Endothelial cell of umbilical vein (primary cell): ENCODE measurements around the gene PRRG2. TPM values are rescaled to one million over a fixed set of nuclear protein-coding genes. Genes with fewer than 3 reads are reported as not detected.
A peak's percentile ranks its signal among the peaks of the same experiment; 100 is the strongest.

Experiments used
- BruUV-seq: library from RNA; stranded (reverse); fragments of 400-500 nt; replicated peaks from 2 replicates; lab custom pipeline; 2021; lab: Mats Ljungman, UMichigan
- CTCF ChIA-PET: fragments of 300-600, 350-600 bp; sonication (Branson Sonifier 250); formaldehyde crosslinking; loops from one replicate; lab custom pipeline; 2021; ENCODE audit warnings: antibody characterized with exemption, inconsistent platforms; lab: Charles Lee
- POLR2A ChIA-PET: fragments of 300-600, 350-600 bp; sonication (Branson Sonifier 250); formaldehyde crosslinking; loops from one replicate; lab custom pipeline; 2021; ENCODE audit warnings: antibody characterized with exemption, inconsistent platforms; lab: Charles Lee
- DNase-seq: peaks from one replicate; pipeline ENCODE4 v3.0.0-alpha.2; 2011; ENCODE audit warnings: low read depth, low spot score
- FAIRE-seq: peaks from 2 replicates; lab custom pipeline; 2011; peaks lifted over from hg19 to GRCh38; lab: Jason Lieb, UNC
- H2AFZ ChIP-seq: 2 replicates; pipeline ENCODE4 v1.6.0; 2012; ENCODE audit warnings: low read depth, low read length, control low read depth, inconsistent platforms
- H3K27ac ChIP-seq: 2 replicates; pipeline ENCODE4 v1.5.1; 2011; ENCODE audit warnings: low read depth, mild to moderate bottlenecking, control low read depth, low read length, moderate library complexity; ENCODE audit not compliant: insufficient read depth
- H3K27me3 ChIP-seq, 2 experiments: 2 replicates each; pipeline versions ENCODE4 v1.6.0 to v1.6.1; 2011; ENCODE audit warnings: low read length in 2 of 2, mixed read lengths in 1 of 2; ENCODE audit not compliant: control insufficient read depth in 2 of 2, insufficient read depth in 2 of 2
- H3K36me3 ChIP-seq, 2 experiments: 2 replicates in 1 of 2; 3 replicates in 1 of 2; pipeline ENCODE4 v1.5.1; 2011; ENCODE audit warnings: low read length in 2 of 2, mild to moderate bottlenecking in 1 of 2, moderate library complexity in 1 of 2; ENCODE audit not compliant: control insufficient read depth in 2 of 2, insufficient read depth in 2 of 2; ENCODE audit errors: extremely low read depth in 1 of 2
- H3K4me1 ChIP-seq: 3 replicates; pipeline ENCODE4 v1.5.1; 2011; ENCODE audit warnings: mild to moderate bottlenecking, low read length; ENCODE audit not compliant: control insufficient read depth, insufficient read depth; ENCODE audit errors: extremely low read depth
- H3K4me2 ChIP-seq: 2 replicates; pipeline ENCODE4 v1.6.1; 2011; ENCODE audit warnings: low read length, control low read depth, mixed read lengths; ENCODE audit not compliant: insufficient read depth
- H3K4me3 ChIP-seq, 3 experiments: fragments of 200-600 bp in 1 of 3; sonication (generic), shearing (Covaris generic) in 1 of 3; replicated peaks in 1 of 3; 2 replicates each; pipeline ENCODE4 v1.5.1; 2011 to 2016; ENCODE audit warnings: control low read depth in 3 of 3, low read length in 3 of 3, mild to moderate bottlenecking in 2 of 3, inconsistent platforms in 1 of 3, low read depth in 1 of 3, moderate library complexity in 1 of 3; ENCODE audit not compliant: insufficient read depth in 1 of 3
- H3K79me2 ChIP-seq: 2 replicates; pipeline ENCODE4 v1.6.0; 2012; ENCODE audit warnings: low read length, inconsistent platforms; ENCODE audit not compliant: control insufficient read depth, insufficient read depth
- H3K9ac ChIP-seq: replicated peaks from 2 replicates; pipeline ENCODE3; 2011; ENCODE audit warnings: low read length, control low read depth; ENCODE audit not compliant: insufficient read depth; ENCODE audit errors: extremely low read depth
- H3K9me1 ChIP-seq: replicated peaks from 3 replicates; pipeline ENCODE4 v1.6.0; 2011; ENCODE audit warnings: mild to moderate bottlenecking, low read length; ENCODE audit not compliant: control insufficient read depth, insufficient read depth; ENCODE audit errors: extremely low read depth
- H3K9me3 ChIP-seq: replicated peaks from 2 replicates; pipeline ENCODE4 v1.5.1; 2012; ENCODE audit warnings: low read length, inconsistent platforms; ENCODE audit not compliant: control insufficient read depth, insufficient read depth
- H4K20me1 ChIP-seq: replicated peaks from 2 replicates; pipeline ENCODE3; 2011; ENCODE audit warnings: mild to moderate bottlenecking, low read length; ENCODE audit not compliant: control insufficient read depth, insufficient read depth; ENCODE audit errors: extremely low read depth
- EZH2 ChIP-seq: IDR thresholded peaks from 2 replicates; pipeline ENCODE4 v1.6.1; 2012; ENCODE audit warnings: borderline replicate concordance, low read depth, mild to moderate bottlenecking, moderate library complexity, low read length, inconsistent platforms; ENCODE audit not compliant: severe bottlenecking
- FOS ChIP-seq: IDR thresholded peaks from 2 replicates; pipeline ENCODE4 v1.6.1; 2011; ENCODE audit warnings: mild to moderate bottlenecking, low read length, moderate library complexity, borderline replicate concordance; ENCODE audit not compliant: insufficient read depth
- GATA2 ChIP-seq: IDR thresholded peaks from 2 replicates; pipeline ENCODE4 v1.7.0; 2011; ENCODE audit warnings: low read depth, mild to moderate bottlenecking, moderate library complexity, mixed read lengths, low read length; ENCODE audit not compliant: insufficient read length, insufficient read depth
- JUN ChIP-seq: IDR thresholded peaks from 2 replicates; pipeline ENCODE4 v1.6.1; 2011; ENCODE audit warnings: borderline replicate concordance, low read depth; ENCODE audit not compliant: insufficient read length, insufficient read depth
- MYC ChIP-seq: IDR thresholded peaks from one replicate; pipeline ENCODE4 v1.6.1; 2011; ENCODE audit warnings: mild to moderate bottlenecking, low read depth, low read length
- POLR2A ChIP-seq: IDR thresholded peaks from 2 replicates; pipeline ENCODE4 v1.6.1; 2012; ENCODE audit warnings: low read depth, mild to moderate bottlenecking, control low read depth, low read length
- POLR2AphosphoS5 ChIP-seq: IDR thresholded peaks from 2 replicates; pipeline ENCODE4 v1.6.1; 2012; ENCODE audit warnings: low read depth, mild to moderate bottlenecking, control low read depth, low read length, moderate library complexity; ENCODE audit not compliant: insufficient read depth
- dilution Hi-C: fragments of 300-500 bp; cut with MboI; formaldehyde crosslinking; loops from one replicate; pipeline ENCODE4 v1.15.0; 2019; ENCODE audit warnings: low sequenced_read_pairs; ENCODE audit not compliant: extremely low pct_ligation_motif_present
- intact Hi-C: fragments of 100-400 bp; cut with micrococcal nuclease; formaldehyde crosslinking; loops from one replicate; pipeline ENCODE4 v1.10.0; 2022
- polyA plus RNA-seq, 4 experiments: library from polyadenylated mRNA; depleted of rRNA in 3 of 4; stranded (reverse) in 3 of 4; unstranded in 1 of 4; fragments of >200 nt; gene quantifications; 2 replicates each; pipeline versions ENCODE4 v1.2.1 to v1.2.3, GENCODE V29; 2011 to 2012; ENCODE audit warnings: missing spikeins in 1 of 4
- total RNA-seq: library from RNA; stranded (reverse); gene quantifications from 2 replicates; pipeline ENCODE4 v1.2.3, GENCODE V29; 2021
- TF ChIP-seq, protein P1 (sequence below), 2 donors: IDR thresholded peaks; 1 replicate in 1 of 2; 2 replicates in 1 of 2; pipeline ENCODE4 v1.5.1; 2011; ENCODE audit warnings: low read length in 2 of 2, mild to moderate bottlenecking in 2 of 2, moderate library complexity in 2 of 2, control low read depth in 1 of 2, inconsistent platforms in 1 of 2, low read depth in 1 of 2; ENCODE audit not compliant: insufficient read depth in 1 of 2; ENCODE audit errors: extremely low read depth in 1 of 2
- TF ChIP-seq, protein P2 (sequence below): IDR thresholded peaks from 2 replicates; pipeline ENCODE4 v1.6.1; 2011; ENCODE audit not compliant: insufficient read depth, insufficient read length

Gene PRRG2
- total and polyA plus RNA-seq, 2 donors (not counting 3 experiments of a cell fraction or from before 2014, with no cell fraction given) = 2.6 to 2.9 TPM

DNA sequence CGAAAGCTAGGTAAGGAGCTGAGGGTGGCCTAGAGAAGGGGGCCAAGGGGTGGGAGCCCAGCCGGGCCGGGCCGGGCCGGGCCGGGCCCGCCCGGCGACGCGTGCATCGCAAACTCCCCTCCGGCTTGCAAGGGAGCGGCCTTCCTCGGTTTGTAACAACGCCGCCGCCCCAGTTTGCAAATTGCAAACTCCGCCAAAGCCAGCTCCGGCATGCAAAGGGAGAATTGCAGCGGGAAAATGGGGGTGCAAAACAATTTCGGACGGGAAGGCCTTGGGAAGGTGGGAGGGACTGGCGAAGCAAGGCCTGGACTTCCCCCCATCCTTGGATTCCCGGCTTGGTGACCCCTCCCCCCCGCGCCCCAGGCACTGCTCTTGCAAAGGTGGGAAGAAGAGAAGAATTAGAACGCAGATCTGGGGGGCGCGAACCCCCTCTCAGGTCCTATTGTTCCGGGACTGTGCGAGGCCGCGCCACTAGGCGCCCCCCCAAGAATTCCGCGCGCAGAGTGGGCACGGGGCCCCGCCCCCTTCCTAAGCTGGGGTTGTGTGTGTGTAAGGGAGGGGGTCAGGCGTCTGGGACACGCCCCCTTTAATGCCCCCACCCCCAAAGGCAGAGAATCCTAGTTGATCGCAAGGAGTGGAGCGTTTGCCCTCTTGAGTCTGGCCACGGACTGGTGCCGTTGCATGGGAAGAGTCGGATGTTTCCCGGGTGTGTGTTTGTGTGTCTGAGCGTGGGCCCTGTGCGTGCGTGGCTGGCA, 10.8 kb downstream of the PRRG2 start:
- FAIRE-seq = no peak
- peaks cover 35% of the 10 kb centered on the region for H3K79me2 ChIP-seq
- intact Hi-C loops = loop anchor here (5.0 kb wide), 1 partner anchor 275 kb away; the partner anchor contains the start of gene PNKP
- no TSS peak for BruUV-seq
- H3K9me3 ChIP-seq = no peaks in the 10 kb centered on the region
- TF ChIP-seq FOS (no peak), POLR2AphosphoS5 (peak; percentile 44)
- peak overlapping the region; percentile 84 to 95 (median 88) for H3K4me3 ChIP-seq
- POLR2A ChIA-PET = interaction anchor here (0.7 to 1.7 kb wide), 3 partner anchors 12 to 261 kb away, joined by 3 to 7 read pairs (median 4); partner anchors contain the start of genes NOSIP and RRAS
- H3K27me3 ChIP-seq = no peaks in the 10 kb centered on the region
- CTCF ChIA-PET = no interaction called here
- H3K4me1 ChIP-seq = peaks cover 16% of the 10 kb centered on the region
- no peaks in the 10 kb centered on the region for H4K20me1 ChIP-seq
- dilution Hi-C loops = no loop called here
- H3K27ac ChIP-seq = peak overlapping the region; percentile 37
- H2AFZ ChIP-seq = no peak overlapping the region
- H3K4me2 ChIP-seq = peak overlapping the region; percentile 72
- H3K36me3 ChIP-seq = peaks cover 3 to 14% of the 10 kb centered on the region in 2 experiments
- DNase-seq = peak; percentile 59
- H3K9me1 ChIP-seq = no peaks in the 10 kb centered on the region
- peak overlapping the region; percentile 68 for H3K9ac ChIP-seq

DNA sequence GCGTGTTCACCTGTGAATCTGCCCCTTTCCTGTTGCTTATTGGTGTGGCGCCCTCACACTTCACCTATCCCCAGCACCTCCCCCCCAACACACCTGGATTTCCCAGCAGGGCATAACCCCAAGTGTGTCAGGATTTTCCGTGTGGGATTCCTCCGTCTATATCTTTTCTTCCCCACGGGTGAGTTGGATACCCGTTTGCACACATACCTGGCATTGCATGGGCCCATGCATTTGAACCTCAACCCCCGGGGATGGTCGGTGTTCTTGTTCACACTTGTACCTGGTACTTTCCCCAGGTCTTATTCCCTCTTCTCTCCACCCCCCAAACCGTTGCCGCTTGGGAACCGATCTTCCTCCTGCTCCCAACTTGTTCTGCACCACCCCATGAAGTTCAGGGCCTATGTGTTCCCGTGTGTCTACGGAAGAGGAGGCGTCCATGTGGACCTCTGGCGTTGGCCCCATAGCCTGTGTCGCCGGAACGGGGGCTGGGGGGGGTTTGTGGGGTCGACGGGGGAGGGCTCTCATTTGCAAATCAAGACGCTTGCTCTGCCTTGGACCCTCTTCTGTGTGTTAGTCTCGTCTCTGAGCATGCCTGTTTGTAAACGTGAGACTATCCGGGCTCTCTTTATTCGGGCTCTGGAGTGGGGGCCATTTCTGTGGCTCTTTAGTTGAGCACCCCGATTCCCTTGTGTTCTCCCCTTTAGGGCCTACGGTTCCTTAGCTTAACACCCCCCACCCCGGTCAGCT, 11.5 kb downstream of the PRRG2 start:
- dilution Hi-C loops (no loop called here), intact Hi-C loops (loop anchor here (1.0 to 5.0 kb wide), 2 partner anchors 22 to 275 kb away; partner anchors contain the start of gene PNKP)
- ChIA-PET CTCF (interaction anchor here (1.0 kb wide), 1 partner anchor 13 kb away, joined by 3 read pairs; the partner anchor contains the start of gene NOSIP), POLR2A (interaction anchor here (0.6 to 1.7 kb wide), 4 partner anchors 13 to 260 kb away, joined by 3 to 7 read pairs (median 4); partner anchors contain the start of genes NOSIP and RRAS)
- Histone ChIP-seq H4K20me1 (no peaks in the 10 kb centered on the region), H3K36me3 (peaks cover 6 to 16% of the 10 kb centered on the region in 2 experiments), H3K9me3 (no peaks in the 10 kb centered on the region), H2AFZ (no peak overlapping the region), H3K27ac (no peak overlapping the region), H3K4me3 (peak overlapping the region; percentile 84 to 95 (median 88)), H3K4me2 (peak overlapping the region; percentile 72), H3K79me2 (peaks cover 41% of the 10 kb centered on the region), H3K27me3 (no peaks in the 10 kb centered on the region), H3K9ac (peak overlapping the region; percentile 68), H3K9me1 (no peaks in the 10 kb centered on the region), H3K4me1 (peaks cover 16% of the 10 kb centered on the region)
- no peak for DNase-seq
- BruUV-seq = no TSS peak
- peak; percentile 47 for FAIRE-seq
- TF ChIP-seq, protein P1, sequence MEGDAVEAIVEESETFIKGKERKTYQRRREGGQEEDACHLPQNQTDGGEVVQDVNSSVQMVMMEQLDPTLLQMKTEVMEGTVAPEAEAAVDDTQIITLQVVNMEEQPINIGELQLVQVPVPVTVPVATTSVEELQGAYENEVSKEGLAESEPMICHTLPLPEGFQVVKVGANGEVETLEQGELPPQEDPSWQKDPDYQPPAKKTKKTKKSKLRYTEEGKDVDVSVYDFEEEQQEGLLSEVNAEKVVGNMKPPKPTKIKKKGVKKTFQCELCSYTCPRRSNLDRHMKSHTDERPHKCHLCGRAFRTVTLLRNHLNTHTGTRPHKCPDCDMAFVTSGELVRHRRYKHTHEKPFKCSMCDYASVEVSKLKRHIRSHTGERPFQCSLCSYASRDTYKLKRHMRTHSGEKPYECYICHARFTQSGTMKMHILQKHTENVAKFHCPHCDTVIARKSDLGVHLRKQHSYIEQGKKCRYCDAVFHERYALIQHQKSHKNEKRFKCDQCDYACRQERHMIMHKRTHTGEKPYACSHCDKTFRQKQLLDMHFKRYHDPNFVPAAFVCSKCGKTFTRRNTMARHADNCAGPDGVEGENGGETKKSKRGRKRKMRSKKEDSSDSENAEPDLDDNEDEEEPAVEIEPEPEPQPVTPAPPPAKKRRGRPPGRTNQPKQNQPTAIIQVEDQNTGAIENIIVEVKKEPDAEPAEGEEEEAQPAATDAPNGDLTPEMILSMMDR (IDR thresholded peaks at IDR 0.05; ENCODE audit: extremely low read depth in 1 of 2, insufficient read depth in 1 of 2, low read depth in 1 of 2, low read length in 2 of 2) = no peak
- TF ChIP-seq POLR2A = no peak
- no peak for TF ChIP-seq GATA2
- TF ChIP-seq POLR2AphosphoS5 = no peak
- TF ChIP-seq MYC = no peak
- no peak for TF ChIP-seq JUN
- TF ChIP-seq, protein P2, sequence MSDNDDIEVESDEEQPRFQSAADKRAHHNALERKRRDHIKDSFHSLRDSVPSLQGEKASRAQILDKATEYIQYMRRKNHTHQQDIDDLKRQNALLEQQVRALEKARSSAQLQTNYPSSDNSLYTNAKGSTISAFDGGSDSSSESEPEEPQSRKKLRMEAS = no peak
- TF ChIP-seq EZH2 = no peak
- no peak for TF ChIP-seq FOS
